D721Med (cell line): ENCODE data around the gene SPIRE1.

Experiments
- DNase-seq: peaks from one replicate; pipeline ENCODE4 v3.0.0; 2011; ENCODE audit warnings: low spot score; ENCODE audit not compliant: insufficient read length
- FAIRE-seq: peaks from 2 replicates; lab custom pipeline; 2011; peaks lifted over from hg19 to GRCh38; lab: Jason Lieb, UNC
- TF ChIP-seq, protein P1 (sequence below): IDR thresholded peaks from 2 replicates; pipeline ENCODE4 v1.5.1; 2012; ENCODE audit warnings: mild to moderate bottlenecking, control low read depth; ENCODE audit not compliant: insufficient read depth; ENCODE audit errors: missing control alignments

Gene SPIRE1

DNA sequence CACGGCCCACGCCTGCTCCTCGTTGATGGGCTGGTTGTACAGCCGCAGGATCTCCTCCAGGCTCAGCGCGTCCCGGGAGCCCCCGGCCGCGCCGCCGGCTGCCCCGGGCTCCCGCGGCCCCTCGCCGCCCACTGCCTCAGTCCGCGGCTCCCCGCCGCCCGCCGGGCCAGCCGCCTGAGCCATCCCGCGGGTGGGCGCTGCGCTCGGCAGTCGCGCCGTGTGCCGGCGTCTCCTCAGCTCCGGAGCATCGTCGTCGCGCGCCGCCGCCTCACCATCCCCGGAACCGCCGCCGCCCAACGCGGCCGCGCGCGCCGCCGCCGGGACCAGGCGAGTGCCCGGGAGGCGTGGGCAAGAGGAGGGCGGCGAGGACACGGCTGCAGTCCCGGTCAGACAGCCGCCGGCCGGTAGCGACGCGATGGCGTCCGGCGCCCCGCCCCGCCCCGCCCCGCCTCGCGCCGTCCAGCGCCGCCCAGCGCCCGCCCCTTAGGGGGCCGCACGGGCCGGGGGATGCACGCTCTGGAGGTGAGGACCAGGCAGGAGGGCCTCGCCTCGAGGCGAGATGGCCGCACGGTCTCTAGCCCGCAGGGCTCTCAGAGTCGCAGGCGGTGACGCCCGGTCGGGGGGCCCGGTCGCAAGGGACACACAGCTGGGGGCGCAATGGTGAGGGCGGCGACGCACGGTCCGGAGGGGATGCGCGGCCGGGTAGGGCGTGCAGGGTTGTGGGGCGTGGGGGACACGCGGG lies at the start of gene SPIRE1:
TSS of gene SPIRE1 (minus strand) at position 424 of the 742 bp plus-strand sequence. CDS start at position 183, 241 bp downstream.
- TF ChIP-seq, protein P1, sequence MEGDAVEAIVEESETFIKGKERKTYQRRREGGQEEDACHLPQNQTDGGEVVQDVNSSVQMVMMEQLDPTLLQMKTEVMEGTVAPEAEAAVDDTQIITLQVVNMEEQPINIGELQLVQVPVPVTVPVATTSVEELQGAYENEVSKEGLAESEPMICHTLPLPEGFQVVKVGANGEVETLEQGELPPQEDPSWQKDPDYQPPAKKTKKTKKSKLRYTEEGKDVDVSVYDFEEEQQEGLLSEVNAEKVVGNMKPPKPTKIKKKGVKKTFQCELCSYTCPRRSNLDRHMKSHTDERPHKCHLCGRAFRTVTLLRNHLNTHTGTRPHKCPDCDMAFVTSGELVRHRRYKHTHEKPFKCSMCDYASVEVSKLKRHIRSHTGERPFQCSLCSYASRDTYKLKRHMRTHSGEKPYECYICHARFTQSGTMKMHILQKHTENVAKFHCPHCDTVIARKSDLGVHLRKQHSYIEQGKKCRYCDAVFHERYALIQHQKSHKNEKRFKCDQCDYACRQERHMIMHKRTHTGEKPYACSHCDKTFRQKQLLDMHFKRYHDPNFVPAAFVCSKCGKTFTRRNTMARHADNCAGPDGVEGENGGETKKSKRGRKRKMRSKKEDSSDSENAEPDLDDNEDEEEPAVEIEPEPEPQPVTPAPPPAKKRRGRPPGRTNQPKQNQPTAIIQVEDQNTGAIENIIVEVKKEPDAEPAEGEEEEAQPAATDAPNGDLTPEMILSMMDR = no peak
- FAIRE-seq = no peak
- DNase-seq = no peak

DNA sequence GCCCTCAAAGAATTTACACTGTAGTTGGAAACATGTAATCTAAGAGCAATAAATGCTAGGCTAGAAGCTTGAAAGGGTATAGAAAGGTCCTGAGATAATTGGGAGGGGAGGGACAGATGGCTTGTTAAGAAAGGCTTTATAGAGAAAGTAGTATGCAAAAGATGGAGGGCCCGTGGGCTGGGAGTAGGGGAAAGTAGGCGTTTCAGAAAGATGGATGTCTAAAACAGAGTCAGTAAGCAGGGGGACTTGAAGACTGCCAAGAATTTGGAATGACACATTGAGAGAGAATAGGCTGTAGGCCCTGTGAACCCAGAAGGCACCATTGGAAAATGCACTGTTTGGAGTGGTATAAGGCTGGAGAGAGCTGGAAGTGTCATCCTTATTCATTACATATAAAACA lies 45.8 kb upstream of the SPIRE1 start:
- FAIRE-seq (no peak), DNase-seq (no peak)

DNA sequence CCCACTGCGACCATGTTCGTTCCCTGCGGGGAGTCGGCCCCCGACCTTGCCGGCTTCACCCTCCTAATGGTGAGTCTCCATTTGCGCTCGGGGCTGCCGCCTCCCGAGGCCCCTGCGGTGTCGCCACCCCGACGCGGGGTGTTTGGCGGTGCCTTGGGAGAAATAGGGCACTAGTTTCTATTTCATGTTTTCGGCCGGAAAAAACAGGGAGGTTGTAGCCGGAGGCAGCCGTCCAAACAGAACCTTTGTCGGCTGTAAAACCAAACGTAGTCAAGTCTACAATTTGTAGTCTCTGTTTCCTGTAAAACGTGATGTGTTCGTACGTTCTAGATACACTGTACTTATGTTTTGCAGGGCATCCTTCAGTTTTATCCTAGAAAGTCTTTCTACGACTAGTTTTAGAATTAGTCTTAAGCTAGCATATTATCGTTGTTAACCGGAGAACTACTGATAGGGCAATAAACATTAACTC lies 45.2 kb upstream of the SPIRE1 start:
- DNase-seq (no peak), FAIRE-seq (no peak)
- TF ChIP-seq, protein P1 = no peak

More for the DNA sequence above, 45.8 kb upstream of the SPIRE1 start:
- TF ChIP-seq, protein P1 = no peak

DNA sequence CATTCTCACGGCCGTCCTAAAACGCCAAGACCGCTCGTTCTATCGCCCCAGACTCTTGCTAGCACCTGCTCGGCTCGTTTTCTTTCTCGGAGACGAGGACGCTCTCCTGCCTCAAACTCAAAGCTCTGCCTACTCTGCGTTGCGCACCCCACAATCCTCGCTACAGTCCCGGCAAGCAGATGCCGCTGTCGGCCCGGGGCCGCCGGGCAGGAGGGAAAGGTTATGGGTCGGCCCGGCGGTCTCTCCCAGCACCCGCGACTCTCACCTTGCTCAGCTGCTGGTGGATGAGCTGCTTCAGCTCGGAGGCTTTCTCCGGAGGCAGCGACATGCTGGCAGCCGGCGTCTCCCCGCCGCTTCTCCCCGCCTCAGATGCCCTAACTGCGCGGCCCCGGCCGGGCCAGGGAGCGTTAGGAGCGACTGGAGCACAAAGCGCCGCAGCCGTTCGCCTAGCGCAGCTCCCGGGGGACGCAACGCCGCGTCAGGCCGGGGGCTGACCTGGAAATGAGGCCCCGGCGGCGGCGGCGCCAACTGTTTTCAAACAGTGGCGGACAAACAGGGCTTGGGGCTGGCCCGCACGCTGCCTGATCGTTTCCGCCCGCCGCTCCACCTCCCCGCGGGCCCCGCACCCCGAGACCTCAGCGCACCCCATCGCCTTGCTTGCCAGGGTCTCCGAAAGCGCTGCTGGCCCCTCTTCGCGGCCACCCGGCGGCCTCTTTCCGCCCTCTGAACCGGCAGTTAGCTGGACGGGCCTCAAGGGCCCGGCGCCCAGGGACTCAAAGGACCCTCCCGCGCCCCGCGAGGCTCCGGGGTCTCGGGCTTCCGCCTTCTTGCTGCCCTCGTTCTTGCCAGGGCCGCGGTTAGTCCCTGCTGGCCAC lies 44.6 kb upstream of the SPIRE1 start, which contains the start of the genes CEP76 and PSMG2:
TSS of gene CEP76 (minus strand) at position 503 of the 875 bp plus-strand sequence. CDS start at position 328, 175 bp downstream.
TSS of gene PSMG2 (plus strand) at position 822 of the 875 bp plus-strand sequence. CDS start 66 bp downstream, outside the sequence.
- FAIRE-seq (no peak), DNase-seq (peak; percentile 79)
- TF ChIP-seq, protein P1 = no peak

DNA sequence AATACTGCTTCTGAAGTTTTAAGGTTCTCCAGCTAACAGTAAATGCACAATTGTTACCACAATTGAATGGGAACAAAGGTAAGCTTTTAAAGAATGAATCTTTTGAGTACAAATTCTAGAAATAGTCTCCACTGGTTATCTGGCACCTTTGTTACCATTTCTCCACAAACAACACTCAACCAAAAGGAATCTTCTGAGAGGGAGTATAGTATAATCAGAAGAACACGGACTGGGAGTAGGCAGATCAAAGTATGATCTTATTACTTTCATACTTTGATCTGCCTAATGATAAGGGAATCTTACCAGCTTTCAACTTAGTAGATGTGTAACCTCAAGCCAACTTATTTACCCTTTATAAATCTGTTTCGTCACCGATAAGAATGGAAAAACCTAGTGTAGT lies 43.3 kb upstream of the SPIRE1 start:
- TF ChIP-seq, protein P1 = no peak
- DNase-seq (no peak), FAIRE-seq (no peak)

DNA sequence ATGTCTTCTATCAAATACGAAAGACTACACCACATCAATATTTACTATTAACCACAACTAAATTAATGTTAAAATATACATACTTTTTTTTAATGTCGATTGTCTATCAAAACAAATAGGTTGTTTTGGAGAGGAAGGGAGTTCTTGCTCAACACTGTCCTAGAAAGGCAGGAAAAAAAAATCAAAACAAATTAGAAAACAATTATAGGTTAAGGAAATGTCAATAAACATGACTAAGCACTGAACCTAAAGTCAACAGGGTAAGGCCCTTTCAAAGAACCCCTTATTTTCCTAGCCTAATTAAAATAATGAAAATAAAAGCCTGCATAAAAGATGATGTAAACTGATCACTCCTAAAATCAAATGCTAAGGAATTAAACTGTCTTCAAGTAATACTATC lies 41.8 kb upstream of the SPIRE1 start:
- no peak for FAIRE-seq
- TF ChIP-seq, protein P1 = no peak
- no peak for DNase-seq
